GM19328 (cell line): ENCODE results near the gene TIAM1.

Experiments
- ATAC-seq: cut with Tn5 transposase; IDR thresholded peaks from one replicate; pipeline ENCODE4 v1.9.1; 2021; ENCODE audit warnings: mild to moderate bottlenecking, moderate library complexity; ENCODE audit not compliant: unreplicated experiment

The TIAM1 gene

DNA sequence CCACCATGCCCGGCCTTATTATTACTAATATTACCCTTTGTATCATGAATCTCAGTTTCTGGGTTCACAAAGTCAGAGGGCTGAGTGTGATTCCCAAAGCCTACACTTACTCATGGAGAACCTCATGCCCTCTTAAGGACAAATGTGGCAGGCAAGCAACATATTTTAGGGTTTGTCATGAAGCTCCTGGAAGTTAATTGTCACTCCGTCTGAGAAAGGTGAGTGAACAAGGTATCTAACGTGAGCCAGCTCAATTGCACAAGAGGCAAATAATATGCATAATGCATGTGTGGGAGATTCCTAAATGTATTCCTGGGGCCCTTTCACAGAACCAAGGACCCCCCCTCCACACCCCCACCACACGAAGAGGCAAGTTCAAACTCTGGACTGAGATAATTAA is 10.1 kb upstream of the TIAM1 start:
- ATAC-seq = no peak

DNA sequence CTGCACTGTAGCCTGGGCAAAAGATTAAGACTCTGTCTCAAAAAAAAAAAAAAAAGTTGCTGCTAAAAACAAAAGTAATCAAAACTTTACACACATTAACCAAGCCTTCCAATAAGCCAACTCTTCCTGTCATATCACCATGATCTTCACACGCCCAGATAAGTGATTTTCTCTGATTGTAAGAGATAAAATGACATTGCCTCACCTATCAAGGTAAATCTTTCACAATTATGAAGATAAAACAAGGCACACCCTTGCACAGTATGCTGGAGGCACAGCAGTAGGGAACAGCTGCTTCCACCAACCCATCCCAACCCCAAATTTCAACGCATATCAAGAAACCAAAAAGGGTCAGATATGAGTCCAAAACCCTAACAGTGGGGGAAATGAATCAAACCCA is 8.8 kb upstream of the TIAM1 start:
- no peak for ATAC-seq

DNA sequence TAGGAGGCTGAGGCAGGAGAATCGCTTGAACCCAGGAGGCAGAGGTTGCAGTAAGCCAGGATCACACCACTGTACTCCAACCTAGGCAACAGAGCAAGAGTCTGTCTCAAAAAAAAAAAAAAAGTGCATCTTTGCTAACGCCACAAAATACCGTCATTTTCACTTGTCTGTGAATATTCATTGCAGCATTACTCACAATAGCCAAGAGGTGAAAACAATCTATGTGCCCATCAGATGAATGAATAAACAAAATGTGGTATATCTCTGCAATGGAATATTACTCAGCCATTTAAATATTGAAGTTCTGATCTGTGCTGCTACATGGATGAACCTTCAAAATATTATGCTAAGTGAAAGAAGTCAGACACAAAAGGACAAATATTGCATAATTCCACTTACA is 7.9 kb upstream of the TIAM1 start:
- no peak for ATAC-seq

DNA sequence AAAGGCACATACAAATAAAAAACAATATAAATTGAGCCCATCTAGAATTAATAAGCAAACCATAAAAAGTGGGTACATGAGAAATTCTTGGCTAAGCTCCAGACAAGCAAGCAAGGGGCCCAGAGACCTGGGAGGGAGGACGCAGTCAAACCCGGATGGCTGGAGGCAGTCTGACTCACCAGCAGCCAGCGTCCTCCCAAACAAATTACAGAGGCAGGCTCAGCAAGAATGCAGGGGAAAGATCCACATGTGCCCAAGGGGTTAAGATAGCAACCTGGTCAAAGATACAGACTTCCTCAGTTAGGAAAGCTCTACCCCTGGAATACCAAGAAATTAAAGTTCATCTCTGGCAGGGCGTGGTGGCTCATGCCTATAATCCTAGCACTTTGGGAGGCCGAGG is 7.4 kb upstream of the TIAM1 start:
- ATAC-seq = no peak

DNA sequence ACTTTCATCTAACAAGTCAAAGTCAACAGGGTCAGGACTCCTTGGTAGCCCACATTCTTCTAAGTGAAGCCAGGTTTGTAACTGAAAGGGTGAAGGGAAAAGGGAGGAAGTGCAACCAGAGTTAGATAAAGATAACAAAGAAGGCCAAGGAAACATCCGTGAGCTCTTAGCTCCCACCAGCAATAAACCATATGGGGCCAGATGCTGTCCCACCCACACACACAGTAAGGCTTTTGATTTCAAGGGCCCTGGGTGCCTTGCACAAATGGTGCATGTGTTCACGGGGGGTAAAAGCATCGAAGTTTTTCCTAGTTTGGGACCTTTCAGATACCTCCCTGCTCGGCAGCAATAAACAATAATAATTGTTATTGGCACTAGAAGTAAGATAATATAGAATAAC is 5.1 kb upstream of the TIAM1 start:
- no peak for ATAC-seq

DNA sequence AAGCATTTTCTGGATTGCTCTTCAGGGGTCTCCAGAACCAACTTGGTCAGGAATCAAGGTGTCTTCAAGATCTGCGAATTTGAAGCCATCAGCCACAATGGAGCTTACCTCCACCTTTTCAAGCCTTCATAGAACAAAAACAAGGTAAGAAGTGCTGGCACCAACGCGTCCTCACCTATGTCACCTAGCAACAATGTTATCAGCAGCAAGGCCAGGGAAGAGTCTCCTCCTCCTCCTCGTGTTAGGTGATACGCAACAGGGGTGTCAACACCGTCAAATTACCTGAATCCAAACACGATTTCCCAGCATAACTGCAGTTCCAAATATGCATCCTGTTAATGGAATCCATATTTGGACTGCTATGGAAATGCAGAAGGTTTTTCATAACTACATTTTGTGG is 4.1 kb upstream of the TIAM1 start:
- no peak for ATAC-seq

DNA sequence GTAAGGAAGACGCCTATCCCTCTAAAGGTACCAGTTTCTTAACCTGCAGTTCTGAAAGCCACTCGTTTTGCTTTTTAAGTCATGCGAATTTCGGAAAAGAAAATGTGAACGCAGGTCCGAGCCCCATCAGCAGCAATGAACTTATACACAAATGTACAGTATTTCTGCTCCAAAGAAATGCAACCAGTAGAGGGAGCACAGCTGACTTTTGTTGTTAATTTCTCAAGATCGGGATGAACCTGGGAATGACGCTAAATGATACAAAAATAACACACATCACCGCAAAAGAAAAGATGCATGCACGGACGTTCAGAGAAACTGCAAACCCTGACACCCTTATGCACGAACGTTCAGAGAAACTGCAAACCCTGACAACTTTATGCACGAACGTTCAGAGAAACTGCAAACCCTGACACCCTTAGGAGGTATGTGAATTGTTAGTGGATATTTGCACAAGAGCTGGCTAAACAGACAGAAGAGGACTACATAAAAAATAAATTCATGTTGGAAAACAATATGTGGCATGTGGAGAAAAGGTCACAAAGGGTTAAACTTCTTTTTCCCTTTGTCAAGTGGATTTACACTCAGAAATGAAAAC is 3.5 kb upstream of the TIAM1 start:
- no peak for ATAC-seq

DNA sequence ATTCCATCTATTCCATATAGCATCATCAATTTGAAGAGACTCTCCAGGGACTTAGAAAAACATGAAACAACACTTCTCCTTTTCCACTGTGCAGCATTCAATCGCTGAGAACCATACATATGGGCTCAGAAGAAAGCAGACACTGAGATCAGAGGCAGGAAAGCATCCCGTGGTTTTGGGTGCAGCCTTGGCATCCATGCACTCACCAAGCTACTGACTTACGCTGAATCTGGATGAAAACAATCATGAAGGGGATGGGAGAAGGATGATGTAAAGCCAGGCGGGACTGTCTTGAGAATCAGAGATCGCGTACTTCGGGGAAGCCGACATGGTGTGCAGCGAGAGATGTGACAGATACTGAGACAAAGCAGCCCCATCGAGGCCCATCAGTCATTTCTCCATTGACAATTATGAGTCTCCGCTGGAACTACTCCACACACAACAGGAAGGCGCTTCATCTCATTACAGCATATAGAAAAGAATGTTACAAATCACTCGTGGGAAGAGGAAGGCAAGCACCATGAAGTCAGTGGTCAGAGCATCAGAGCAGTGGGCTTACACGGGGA is 2.3 kb upstream of the TIAM1 start:
- no peak for ATAC-seq

DNA sequence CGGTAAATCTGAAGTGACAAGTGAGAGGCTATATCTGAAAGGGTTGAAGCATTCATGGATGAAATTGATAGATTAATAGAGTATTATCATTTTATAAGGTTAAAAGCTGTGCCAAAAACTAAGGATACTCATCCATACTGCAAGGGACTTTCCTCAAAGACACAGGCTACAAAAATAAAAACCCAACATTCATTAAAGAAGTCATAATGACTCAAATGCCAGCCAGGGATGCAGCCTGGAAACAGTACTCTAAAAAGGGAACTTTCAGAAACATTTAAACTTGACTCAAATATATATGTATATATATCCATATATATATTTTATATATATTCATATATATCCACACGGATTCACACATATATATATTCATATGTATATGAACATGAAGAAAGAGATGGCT is 1.1 kb upstream of the TIAM1 start:
- no peak for ATAC-seq

DNA sequence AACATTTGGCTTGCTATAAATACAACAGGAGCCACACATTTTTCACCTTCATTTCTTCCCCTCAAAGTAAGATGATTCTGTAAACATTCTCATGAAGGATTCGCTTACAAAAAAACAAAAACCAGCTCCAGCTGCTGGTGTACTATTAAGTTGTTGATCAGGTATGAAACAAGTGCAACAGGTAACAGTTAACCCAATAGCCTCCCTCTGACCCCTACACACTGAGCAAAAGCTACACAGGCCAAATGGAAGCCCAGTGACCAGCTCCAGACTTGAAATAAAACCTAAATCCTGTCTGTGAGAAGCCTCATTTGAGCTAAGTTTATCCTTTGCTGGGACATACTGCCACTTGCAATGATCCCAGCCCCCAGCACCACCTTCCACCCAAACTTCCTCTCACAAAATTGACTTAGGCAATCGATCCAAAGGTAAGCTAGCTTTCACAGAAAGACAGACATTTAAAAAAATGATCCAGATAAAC is 991 bp downstream of the TIAM1 start:
- ATAC-seq = no peak

DNA sequence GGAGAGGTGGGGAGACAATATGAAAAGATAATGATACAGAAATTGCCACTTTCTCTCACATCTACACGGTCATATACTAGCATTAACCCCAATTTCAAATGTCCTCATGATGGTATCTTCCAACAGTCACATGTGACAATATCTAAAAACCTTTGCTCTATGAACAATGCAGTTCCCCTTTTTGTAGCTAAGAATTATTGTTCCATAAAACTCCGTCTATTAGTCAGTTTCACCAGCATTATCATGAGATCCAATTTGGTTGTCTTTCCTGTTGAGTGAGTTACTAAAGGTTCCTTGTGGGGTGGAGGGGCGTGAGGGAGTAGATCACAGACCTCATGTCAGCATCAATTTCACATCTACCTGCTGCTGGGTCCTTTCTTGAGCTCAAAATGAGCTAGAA is 1.7 kb downstream of the TIAM1 start:
- no peak for ATAC-seq

DNA sequence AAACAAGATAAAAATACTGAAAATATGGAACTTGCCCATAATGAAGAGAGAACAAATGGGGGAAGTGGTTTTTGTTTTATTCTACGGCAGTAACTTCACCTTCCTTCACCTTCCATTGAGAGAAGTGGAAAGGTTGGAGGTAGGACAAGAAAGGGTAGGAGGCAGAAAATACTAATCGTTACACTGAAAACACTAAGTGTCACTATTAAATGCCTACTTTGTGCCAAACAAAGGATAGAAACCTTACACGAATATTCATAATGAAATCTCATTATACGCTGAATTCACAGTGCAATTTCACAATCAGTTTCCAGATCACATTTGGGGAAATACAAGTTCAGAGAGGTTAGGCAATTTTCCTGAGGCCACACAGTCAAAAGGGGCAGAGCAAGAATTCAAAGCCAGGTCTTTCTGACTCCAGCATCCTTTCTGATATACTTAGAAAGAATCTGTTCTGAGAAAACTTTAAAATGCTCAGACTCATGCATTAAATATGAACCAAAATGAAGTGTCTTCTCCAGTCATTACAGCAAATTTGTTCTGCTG is 3.0 kb downstream of the TIAM1 start:
- ATAC-seq = no peak

DNA sequence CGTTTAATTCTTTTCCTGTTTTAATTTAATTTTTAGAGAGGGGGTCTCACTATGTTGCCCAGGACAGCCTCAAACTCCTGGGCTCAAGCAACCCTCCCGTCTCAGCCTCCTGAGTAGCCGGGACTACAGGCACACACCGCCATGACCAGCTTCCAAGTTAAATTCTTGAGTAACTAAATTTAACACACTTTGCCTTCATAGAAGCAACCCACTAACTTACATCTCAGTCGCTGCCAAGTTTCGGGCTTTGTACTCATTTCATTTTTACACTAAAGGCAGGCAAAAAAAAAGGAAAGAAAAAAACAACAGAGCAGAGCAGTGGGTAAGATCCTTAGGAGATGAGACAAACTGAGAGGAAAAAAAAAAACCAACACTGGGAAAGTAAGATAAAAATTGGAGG is 3.5 kb downstream of the TIAM1 start:
- ATAC-seq = no peak

DNA sequence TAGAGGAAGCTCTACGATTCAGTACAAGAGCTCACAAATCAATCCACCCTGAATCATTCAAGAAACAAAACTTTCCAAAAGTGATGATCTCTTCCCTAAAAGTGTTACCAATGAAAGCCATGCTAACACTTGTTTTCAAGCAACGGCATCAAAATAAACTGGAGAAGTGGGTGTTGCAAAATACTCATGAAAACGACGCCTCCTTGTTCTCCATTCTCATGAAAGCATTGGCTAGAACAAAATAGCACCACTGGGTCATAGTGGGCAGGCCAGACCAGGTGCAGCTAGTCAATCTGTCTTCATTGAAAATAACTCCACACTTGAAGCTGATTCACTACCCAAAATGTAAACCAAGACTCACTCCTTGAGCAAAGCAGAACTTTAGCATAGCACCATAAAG is 4.3 kb downstream of the TIAM1 start:
- no peak for ATAC-seq

DNA sequence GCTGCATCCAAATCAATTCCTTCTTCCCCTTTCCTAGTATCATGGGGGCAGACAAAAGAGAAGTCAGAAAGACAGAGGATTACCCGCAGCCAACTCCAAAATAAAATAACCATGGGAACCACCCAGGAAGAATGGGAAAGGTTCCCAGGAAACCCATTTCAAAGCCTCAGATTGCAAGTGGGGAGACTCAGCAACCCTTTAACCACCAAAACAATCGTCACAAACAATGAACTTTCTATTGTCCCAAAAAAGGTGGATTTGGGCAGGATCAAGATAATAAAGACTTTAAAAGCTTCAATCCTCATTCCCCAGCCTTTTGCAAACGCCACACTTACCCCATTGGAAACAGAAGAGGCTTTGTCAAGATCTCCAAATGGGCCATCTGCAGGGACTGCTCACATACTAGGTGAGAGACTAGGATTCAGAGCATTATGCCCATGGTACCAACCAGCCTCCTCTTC is 5.1 kb downstream of the TIAM1 start:
- ATAC-seq = no peak

DNA sequence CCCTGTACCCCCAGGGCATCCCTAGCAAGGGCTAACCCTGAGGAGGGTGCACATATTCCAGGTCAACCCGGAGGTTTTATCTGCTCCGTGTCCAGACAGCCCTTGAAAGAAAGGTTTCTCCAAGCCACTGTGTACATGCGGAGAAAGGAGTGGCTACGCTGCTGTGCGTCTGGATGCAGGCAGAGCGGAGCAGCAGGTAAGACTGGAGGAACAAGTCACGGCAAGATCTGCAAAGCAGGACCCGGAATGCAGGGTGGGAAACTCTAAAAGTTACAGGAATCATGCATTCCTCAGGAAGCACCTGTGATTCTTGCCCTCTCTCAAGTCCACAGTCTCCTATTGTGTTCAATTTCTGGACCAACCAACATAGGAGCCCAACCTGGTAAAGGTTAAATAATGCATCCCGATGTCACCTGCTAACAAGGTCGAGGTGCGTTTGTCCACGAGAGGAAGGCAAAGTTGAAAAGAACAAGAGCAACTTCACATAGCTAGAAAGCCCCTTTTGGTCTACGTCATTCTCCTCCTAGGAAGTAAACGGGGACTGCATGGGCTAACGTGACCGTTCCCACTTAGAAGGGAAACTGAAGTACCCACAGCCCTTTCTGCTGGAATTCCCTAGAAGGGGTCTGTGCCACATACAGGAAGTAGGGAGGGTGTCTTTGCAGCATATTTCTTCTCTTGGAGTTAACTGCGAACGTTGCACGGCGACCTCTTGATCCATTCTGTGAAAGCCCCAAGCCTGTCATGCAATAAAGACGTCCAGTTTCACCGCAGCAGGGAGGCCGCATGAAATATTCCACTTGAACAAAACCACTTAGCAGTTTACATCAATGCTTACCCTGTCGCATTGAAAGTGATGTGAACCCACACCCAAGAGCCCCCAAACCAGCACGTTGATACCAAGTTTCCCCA is 5.8 kb downstream of the TIAM1 start:
- ATAC-seq = no peak

DNA sequence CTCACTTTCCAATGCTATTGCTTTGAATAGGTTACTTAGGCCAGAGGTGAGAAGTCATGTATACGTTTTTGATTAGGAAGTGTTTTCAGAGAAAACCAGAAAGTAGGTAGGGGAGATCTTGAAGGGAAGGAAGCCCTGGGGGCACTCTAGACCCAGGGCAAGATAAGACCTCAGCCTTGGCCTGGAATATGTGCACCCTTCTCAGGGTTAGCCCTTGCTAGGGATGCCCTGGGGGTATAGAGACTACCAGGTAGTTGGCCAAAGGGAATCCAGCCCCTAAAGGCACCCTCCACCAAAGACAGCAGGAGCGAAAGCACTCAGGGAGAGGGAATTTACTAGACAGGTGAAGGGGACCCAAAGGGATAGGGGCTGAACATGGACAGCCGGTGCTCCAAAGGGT is 7.0 kb downstream of the TIAM1 start:
- ATAC-seq = no peak

DNA sequence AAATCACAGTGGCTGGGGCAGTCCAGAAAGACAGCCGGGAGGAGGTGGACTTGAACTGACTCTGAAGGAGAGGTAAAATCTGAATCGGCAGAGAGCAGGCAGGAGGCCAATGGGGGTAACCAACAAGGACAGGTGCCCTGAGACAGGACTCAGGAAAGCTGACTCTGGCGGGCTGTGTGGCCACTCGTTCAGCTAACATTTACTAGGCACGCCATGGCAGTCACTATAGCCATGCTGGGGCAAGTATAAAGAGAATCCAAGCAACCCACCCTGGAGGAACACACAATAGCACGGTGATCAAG is 7.4 kb downstream of the TIAM1 start:
- no peak for ATAC-seq

DNA sequence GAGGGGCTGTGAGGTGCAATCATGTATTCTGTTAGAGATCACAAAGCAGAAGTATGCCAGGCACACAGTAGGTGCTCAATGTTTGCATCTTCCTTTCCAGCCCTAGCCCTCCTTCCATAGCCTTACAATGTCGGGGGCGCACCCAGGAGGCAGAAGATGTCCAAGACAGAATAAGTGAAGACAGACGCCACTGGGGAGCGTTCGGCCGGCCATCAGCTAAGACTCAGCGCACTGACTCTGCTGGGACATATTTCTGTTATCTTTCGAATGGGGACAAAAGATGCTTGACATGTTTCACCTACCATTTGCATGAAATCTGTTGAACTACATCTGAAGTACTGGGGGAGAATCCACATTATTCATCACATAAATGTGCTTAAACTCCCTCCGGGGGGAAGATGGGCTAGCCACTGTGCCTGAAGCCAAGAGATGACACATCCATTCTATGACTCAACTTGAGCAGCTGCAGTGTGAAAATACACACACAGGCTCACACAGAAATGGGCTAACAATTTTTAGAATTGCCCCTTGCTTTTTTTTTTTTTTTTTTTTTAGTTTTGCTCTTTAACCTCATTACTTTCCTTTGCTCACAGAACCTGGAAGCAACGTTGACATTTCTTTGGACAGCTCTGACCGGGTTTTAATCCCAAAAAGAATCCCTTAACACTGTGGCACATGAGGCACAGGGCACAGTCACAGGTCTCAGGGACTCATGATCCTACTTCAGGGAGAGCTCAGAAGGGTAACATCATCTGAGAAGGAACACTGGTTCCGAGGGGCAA is 7.9 kb downstream of the TIAM1 start:
- ATAC-seq = no peak

DNA sequence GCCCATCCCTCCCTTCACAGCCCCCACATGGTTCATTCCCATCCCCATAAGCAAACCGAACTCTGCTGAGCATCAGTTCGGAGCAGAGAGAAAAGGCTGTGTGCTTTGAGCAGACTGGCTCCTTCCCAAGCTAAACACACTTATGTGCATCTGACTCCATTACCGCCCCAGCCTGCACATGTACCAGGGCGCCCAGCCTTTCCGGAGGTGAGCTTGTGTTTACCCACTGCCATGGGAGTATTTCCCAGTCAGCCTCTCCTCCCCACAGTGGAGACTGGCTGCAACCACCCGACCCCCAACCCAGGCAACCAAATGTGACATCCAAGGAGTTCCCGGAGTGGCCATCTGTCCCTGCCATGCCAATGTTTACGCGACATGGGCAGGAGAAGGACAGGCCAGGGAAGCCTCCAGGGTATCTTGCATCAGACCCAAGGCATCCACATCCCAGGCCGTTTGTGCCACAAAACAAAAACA is 9.4 kb downstream of the TIAM1 start:
- ATAC-seq = no peak

DNA sequence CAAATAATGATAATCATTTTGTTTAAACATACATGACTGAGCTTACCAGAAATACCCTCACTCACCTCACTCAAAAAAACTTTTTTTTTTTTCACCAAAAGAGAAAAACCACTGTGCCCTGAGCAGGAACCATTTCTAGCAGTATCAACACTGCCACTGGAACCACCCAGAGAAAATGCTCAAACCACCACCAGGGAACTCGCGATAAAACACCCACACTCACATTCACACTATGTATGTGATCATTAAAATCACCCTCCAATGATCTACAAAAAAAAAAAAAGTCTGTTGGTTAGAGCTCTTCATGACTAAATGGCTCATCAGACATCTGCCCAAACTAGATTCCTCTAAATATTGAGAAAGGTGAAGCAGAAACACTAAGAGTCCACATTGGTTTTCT is 11.5 kb downstream of the TIAM1 start:
- no peak for ATAC-seq
